Cardiac septum (tissue), 1 donor: Measurements from ENCODE around the gene TBC1D19. TPM values are rescaled to one million over a fixed set of nuclear protein-coding genes. Genes with fewer than 3 reads are reported as not detected.
"Not testable (repeated sequence)": the region's sequence is repeated elsewhere in the genome, so short reads cannot be mapped to it uniquely, and the experiment has no call there.

Source experiments
- DNase-seq: peaks from one replicate; pipeline ENCODE4 v3.0.0-alpha.2; 2020; ENCODE audit warnings: low spot score
- intact Hi-C: fragments of 100-400 bp; cut with DNase I; formaldehyde crosslinking; loops from one replicate; pipeline ENCODE4 v1.14.0; 2022
- total RNA-seq: library from RNA; stranded (reverse); fragmentation: NEBNext Ultra II Directional; extraction: Animal tissue kit (Norgen Biotek cat#: 25700); gene quantifications from one replicate; pipeline ENCODE4 v1.2.1, GENCODE V29; 2021
- donor health status: DM: no; HTN: no; CAD: no.

Gene TBC1D19
- total RNA-seq, 1 donor from 2014 or later, result 8.9 TPM

GRCh38 chr4:26593557-26593956 lies 9.7 kb downstream of the TBC1D19 start:
- DNase-seq, intact Hi-C loops: not testable (repeated sequence)

GRCh38 chr4:26594371-26594770 lies 10.5 kb downstream of the TBC1D19 start:
- intact Hi-C loops, result no loop called here
- DNase-seq, result no peak

- intact Hi-C loops, result no loop called here
- DNase-seq, result no peak
Observed at GRCh38 chr4:26594778-26595177, 10.9 kb downstream of the TBC1D19 start.

- DNase-seq, result no peak
- intact Hi-C loops, result no loop called here
Observed at GRCh38 chr4:26596843-26597242, 13.0 kb downstream of the TBC1D19 start.

- intact Hi-C loops, result no loop called here
- DNase-seq, result no peak
Observed at GRCh38 chr4:26601204-26601603, 17.3 kb downstream of the TBC1D19 start.

GRCh38 chr4:26607776-26608175 lies 23.9 kb downstream of the TBC1D19 start:
- DNase-seq, result no peak
- intact Hi-C loops, result no loop called here

GRCh38 chr4:26609391-26609790 lies 25.5 kb downstream of the TBC1D19 start:
- intact Hi-C loops, result no loop called here
- no peak for DNase-seq

GRCh38 chr4:26609868-26610267 lies 26.0 kb downstream of the TBC1D19 start:
- intact Hi-C loops, result no loop called here
- DNase-seq, result no peak

GRCh38 chr4:26611372-26611771 lies 27.5 kb downstream of the TBC1D19 start:
- DNase-seq, result no peak
- intact Hi-C loops, result no loop called here

- intact Hi-C loops, result no loop called here
- DNase-seq, result no peak
Observed at GRCh38 chr4:26611885-26612284, 28.0 kb downstream of the TBC1D19 start.

- DNase-seq, result no peak
- intact Hi-C loops, result no loop called here
Observed at GRCh38 chr4:26613237-26613636, 29.4 kb downstream of the TBC1D19 start.

- intact Hi-C loops, result no loop called here
- DNase-seq, result no peak
Observed at GRCh38 chr4:26613735-26614134, 29.9 kb downstream of the TBC1D19 start.

GRCh38 chr4:26619784-26620183 lies 35.9 kb downstream of the TBC1D19 start:
- intact Hi-C loops, result no loop called here
- no peak for DNase-seq

GRCh38 chr4:26621366-26621765 lies 37.5 kb downstream of the TBC1D19 start:
- intact Hi-C loops, result no loop called here

GRCh38 chr4:26622913-26623312 lies 39.0 kb downstream of the TBC1D19 start:
- no peak for DNase-seq
- intact Hi-C loops, result no loop called here

More at GRCh38 chr4:26621366-26621765, 37.5 kb downstream of the TBC1D19 start:
- DNase-seq, result no peak

- intact Hi-C loops, result not testable (repeated sequence)
Observed at GRCh38 chr4:26626658-26627057, 42.8 kb downstream of the TBC1D19 start.

GRCh38 chr4:26632916-26633315 lies 49.0 kb downstream of the TBC1D19 start:
- DNase-seq, result no peak
- intact Hi-C loops, result no loop called here

More at GRCh38 chr4:26626658-26627057, 42.8 kb downstream of the TBC1D19 start:
- DNase-seq, result not testable (repeated sequence)

GRCh38 chr4:26634237-26634636 lies 50.4 kb downstream of the TBC1D19 start:
- DNase-seq, result no peak

GRCh38 chr4:26636458-26636857 lies 52.6 kb downstream of the TBC1D19 start:
- DNase-seq, result no peak
- intact Hi-C loops, result no loop called here

More at GRCh38 chr4:26634237-26634636, 50.4 kb downstream of the TBC1D19 start:
- intact Hi-C loops, result no loop called here

- intact Hi-C loops, DNase-seq: not testable (repeated sequence)
Observed at GRCh38 chr4:26640639-26641038, 56.8 kb downstream of the TBC1D19 start.

- no peak for DNase-seq
- intact Hi-C loops, result no loop called here
Observed at GRCh38 chr4:26647523-26648224, 63.8 kb downstream of the TBC1D19 start.

- DNase-seq, result no peak
- intact Hi-C loops, result no loop called here
Observed at GRCh38 chr4:26648260-26648659, 64.4 kb downstream of the TBC1D19 start.
